WTC11 (cell line): ENCODE measurements around the gene CHAC1. TPM values are rescaled to one million over a fixed set of nuclear protein-coding genes. Genes with fewer than 3 reads are reported as not detected.

ENCODE experiments used
- CREM ChIP-seq: sonication (generic); formaldehyde crosslinking; IDR thresholded peaks from 2 replicates; pipeline ENCODE4 v1.8.1; 2022; ENCODE audit warnings: mild to moderate bottlenecking, missing genetic modification reagents, moderate library complexity
- ETV6 ChIP-seq: sonication (generic); formaldehyde crosslinking; IDR thresholded peaks from 2 replicates; pipeline ENCODE4 v1.8.1; 2022; ENCODE audit warnings: mild to moderate bottlenecking, missing genetic modification reagents
- FOXK1 ChIP-seq: sonication (generic); formaldehyde crosslinking; IDR thresholded peaks from 2 replicates; pipeline ENCODE4 v1.8.0; 2022; ENCODE audit warnings: mild to moderate bottlenecking, moderate library complexity, missing genetic modification reagents
- GABPB1 ChIP-seq: sonication (generic); formaldehyde crosslinking; IDR thresholded peaks from 2 replicates; pipeline ENCODE4 v1.8.1; 2023; ENCODE audit warnings: mild to moderate bottlenecking, missing genetic modification reagents
- HMGA2 ChIP-seq: fragments of 250-450 bp; sonication (Bioruptor Pico); IDR thresholded peaks from 2 replicates; pipeline ENCODE4 v1.4.0; 2021; ENCODE audit warnings: mild to moderate bottlenecking, moderate library complexity
- JAZF1 ChIP-seq: fragments of 250-450 bp; sonication (Bioruptor Pico); IDR thresholded peaks from 2 replicates; pipeline ENCODE4 v1.9.0; 2021; ENCODE audit warnings: moderate library complexity, mild to moderate bottlenecking, inconsistent platforms
- JUN ChIP-seq: sonication (generic); formaldehyde crosslinking; IDR thresholded peaks from 2 replicates; pipeline ENCODE4 v1.8.0; 2023; ENCODE audit warnings: mild to moderate bottlenecking, missing genetic modification reagents
- MXD4 ChIP-seq: fragments of 250-450 bp; sonication (Bioruptor Pico); IDR thresholded peaks from 2 replicates; pipeline ENCODE4 v1.8.0; 2021; ENCODE audit warnings: mild to moderate bottlenecking, moderate library complexity, borderline replicate concordance
- MYBL2 ChIP-seq: sonication (generic); formaldehyde crosslinking; IDR thresholded peaks from 2 replicates; pipeline ENCODE4 v1.8.1; 2023; ENCODE audit warnings: mild to moderate bottlenecking, moderate library complexity, missing genetic modification reagents
- NFE2L1 ChIP-seq: sonication (generic); formaldehyde crosslinking; IDR thresholded peaks from 2 replicates; pipeline ENCODE4 v1.8.1; 2023; ENCODE audit warnings: missing genetic modification reagents
- NR1H2 ChIP-seq: sonication (generic); formaldehyde crosslinking; IDR thresholded peaks from 2 replicates; pipeline ENCODE4 v1.9.0; 2021; ENCODE audit warnings: mild to moderate bottlenecking, moderate library complexity, missing genetic modification reagents
- PRRX2 ChIP-seq: fragments of 250-450 bp; sonication (Bioruptor Pico); IDR thresholded peaks from 2 replicates; pipeline ENCODE4 v1.8.0; 2021; ENCODE audit warnings: mild to moderate bottlenecking
- SMAD4 ChIP-seq: sonication (generic); formaldehyde crosslinking; IDR thresholded peaks from 2 replicates; pipeline ENCODE4 v1.8.0; 2022; ENCODE audit warnings: mild to moderate bottlenecking, missing genetic modification reagents
- SP1 ChIP-seq: sonication (generic); formaldehyde crosslinking; conservative IDR thresholded peaks from 2 replicates; pipeline ENCODE4 v1.8.1; 2022; ENCODE audit warnings: missing genetic modification reagents
- TEAD1 ChIP-seq: sonication (generic); formaldehyde crosslinking; IDR thresholded peaks from 2 replicates; pipeline ENCODE4 v1.8.0; 2022; ENCODE audit warnings: mild to moderate bottlenecking, missing genetic modification reagents
- ZBTB21 ChIP-seq: sonication (generic); formaldehyde crosslinking; IDR thresholded peaks from 2 replicates; pipeline ENCODE4 v1.8.1; 2023; ENCODE audit warnings: mild to moderate bottlenecking, missing genetic modification reagents, borderline replicate concordance
- ZNF232 ChIP-seq: sonication (generic); formaldehyde crosslinking; IDR thresholded peaks from 2 replicates; pipeline ENCODE4 v1.8.0; 2022; ENCODE audit warnings: mild to moderate bottlenecking, missing genetic modification reagents
- total RNA-seq: library from RNA; stranded (reverse); gene quantifications from 3 replicates; pipeline ENCODE4 v1.2.3, GENCODE V29; 2021
- TF ChIP-seq, protein P1 (sequence below): sonication (generic); formaldehyde crosslinking; IDR thresholded peaks from 2 replicates; pipeline ENCODE4 v1.8.0; 2022; ENCODE audit warnings: missing genetic modification reagents
- TF ChIP-seq, protein P2 (sequence below): fragments of 250-450 bp; sonication (Bioruptor Pico); IDR thresholded peaks from 2 replicates; pipeline ENCODE4 v1.9.0; 2021; ENCODE audit warnings: mild to moderate bottlenecking
- TF ChIP-seq, protein P3 (sequence below): sonication (generic); formaldehyde crosslinking; IDR thresholded peaks from 2 replicates; pipeline ENCODE4 v1.8.1; 2023; ENCODE audit warnings: mild to moderate bottlenecking, missing genetic modification reagents, borderline replicate concordance
- TF ChIP-seq, protein P4 (sequence below): sonication (generic); formaldehyde crosslinking; IDR thresholded peaks from 2 replicates; pipeline ENCODE4 v1.8.1; 2023; ENCODE audit warnings: mild to moderate bottlenecking, missing genetic modification reagents, moderate library complexity
- TF ChIP-seq, protein P5 (sequence below): sonication (generic); formaldehyde crosslinking; IDR thresholded peaks from 2 replicates; pipeline ENCODE4 v1.8.1; 2023; ENCODE audit warnings: mild to moderate bottlenecking, missing genetic modification reagents
- TF ChIP-seq, protein P6 (sequence below): sonication (generic); formaldehyde crosslinking; IDR thresholded peaks from 2 replicates; pipeline ENCODE4 v1.8.1; 2022; ENCODE audit warnings: low read depth, missing genetic modification reagents, borderline replicate concordance
- TF ChIP-seq, protein P7 (sequence below): sonication (generic); formaldehyde crosslinking; IDR thresholded peaks from 2 replicates; pipeline ENCODE4 v1.8.0; 2022; ENCODE audit warnings: mild to moderate bottlenecking, missing genetic modification reagents
- TF ChIP-seq, protein P8 (sequence below): sonication (generic); formaldehyde crosslinking; IDR thresholded peaks from 2 replicates; pipeline ENCODE4 v1.8.1; 2022; ENCODE audit warnings: low read depth, mild to moderate bottlenecking, moderate library complexity, missing genetic modification reagents, borderline replicate concordance

CHAC1 gene
- total RNA-seq, 1 experiment from 2014 or later: 31.0 TPM

DNA sequence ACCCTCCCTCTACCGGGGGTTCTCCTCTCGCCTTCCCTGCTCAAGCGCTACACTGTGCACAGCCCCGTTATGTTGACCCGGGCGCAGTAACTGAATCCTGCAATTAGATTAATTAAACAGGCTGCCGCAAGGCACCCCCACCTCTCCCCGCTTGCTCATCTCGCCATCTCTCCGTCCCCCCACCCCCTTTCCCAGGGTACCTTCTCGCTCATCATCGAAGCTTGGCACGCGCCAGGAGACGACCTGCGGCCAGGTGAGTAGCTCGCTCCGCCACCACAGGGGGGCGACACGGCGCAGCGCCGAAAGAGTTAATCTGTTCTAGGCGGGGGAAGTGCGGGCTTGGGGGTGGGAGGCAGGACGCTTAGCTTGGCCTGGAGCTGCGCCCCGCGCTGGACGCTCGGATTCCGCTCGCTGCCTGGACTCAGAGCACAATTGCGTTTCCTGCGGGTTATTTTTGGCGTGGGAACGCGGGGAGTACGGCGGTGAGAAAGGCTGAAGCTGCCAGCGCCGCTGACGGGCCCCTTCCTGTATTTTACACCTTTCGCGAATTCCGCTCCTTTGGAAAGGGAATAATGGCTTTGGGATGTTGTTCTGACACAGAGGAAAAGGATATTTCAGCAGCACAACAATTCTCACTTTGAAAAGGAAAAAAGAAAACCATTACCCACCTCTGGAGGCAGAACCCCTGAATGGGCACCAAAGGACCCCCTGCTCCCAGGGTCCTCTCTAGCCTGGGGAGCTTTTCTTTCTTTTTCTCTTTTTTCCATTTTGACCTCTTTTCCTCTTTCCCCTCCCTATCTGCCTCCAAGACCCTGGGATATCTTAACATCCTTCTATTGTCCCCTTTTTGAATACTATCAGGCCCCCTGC lies 22.6 kb upstream of the CHAC1 start (continued):
- TF ChIP-seq, protein P1, sequence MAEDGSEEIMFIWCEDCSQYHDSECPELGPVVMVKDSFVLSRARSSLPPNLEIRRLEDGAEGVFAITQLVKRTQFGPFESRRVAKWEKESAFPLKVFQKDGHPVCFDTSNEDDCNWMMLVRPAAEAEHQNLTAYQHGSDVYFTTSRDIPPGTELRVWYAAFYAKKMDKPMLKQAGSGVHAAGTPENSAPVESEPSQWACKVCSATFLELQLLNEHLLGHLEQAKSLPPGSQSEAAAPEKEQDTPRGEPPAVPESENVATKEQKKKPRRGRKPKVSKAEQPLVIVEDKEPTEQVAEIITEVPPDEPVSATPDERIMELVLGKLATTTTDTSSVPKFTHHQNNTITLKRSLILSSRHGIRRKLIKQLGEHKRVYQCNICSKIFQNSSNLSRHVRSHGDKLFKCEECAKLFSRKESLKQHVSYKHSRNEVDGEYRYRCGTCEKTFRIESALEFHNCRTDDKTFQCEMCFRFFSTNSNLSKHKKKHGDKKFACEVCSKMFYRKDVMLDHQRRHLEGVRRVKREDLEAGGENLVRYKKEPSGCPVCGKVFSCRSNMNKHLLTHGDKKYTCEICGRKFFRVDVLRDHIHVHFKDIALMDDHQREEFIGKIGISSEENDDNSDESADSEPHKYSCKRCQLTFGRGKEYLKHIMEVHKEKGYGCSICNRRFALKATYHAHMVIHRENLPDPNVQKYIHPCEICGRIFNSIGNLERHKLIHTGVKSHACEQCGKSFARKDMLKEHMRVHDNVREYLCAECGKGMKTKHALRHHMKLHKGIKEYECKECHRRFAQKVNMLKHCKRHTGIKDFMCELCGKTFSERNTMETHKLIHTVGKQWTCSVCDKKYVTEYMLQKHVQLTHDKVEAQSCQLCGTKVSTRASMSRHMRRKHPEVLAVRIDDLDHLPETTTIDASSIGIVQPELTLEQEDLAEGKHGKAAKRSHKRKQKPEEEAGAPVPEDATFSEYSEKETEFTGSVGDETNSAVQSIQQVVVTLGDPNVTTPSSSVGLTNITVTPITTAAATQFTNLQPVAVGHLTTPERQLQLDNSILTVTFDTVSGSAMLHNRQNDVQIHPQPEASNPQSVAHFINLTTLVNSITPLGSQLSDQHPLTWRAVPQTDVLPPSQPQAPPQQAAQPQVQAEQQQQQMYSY (CRISPR knock-in tag): no peak
- TF ChIP-seq MYBL2 (0 out of 2 replicates have a peak, but pooled peaks have one; percentile 27), SP1 (CRISPR knock-in tag) (peak; percentile 64), FOXK1 (peak; percentile 63; the same call in 1 of the 2 replicates), HMGA2 (CRISPR knock-in tag) (no peak), ZBTB21 (CRISPR knock-in tag) (0 out of 2 replicates have a peak, but pooled peaks have one; percentile 32), GABPB1 (CRISPR knock-in tag) (no peak), NFE2L1 (0 out of 2 replicates have a peak, but pooled peaks have one; percentile 21), NR1H2 (CRISPR knock-in tag) (no peak), TEAD1 (CRISPR knock-in tag) (peak; percentile 33; the same call in 1 of the 2 replicates), SMAD4 (CRISPR knock-in tag) (no peak), CREM (CRISPR knock-in tag) (no peak), ETV6 (CRISPR knock-in tag) (peak; percentile 52; the same call in 1 of the 2 replicates), ZNF232 (CRISPR knock-in tag) (peak; percentile 52; the same call in 1 of the 2 replicates), MXD4 (CRISPR knock-in tag) (no peak), PRRX2 (CRISPR knock-in tag) (no peak), JAZF1 (CRISPR knock-in tag) (no peak), JUN (no peak)
- TF ChIP-seq, protein P2, sequence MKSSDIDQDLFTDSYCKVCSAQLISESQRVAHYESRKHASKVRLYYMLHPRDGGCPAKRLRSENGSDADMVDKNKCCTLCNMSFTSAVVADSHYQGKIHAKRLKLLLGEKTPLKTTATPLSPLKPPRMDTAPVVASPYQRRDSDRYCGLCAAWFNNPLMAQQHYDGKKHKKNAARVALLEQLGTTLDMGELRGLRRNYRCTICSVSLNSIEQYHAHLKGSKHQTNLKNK (CRISPR knock-in tag): no peak
- TF ChIP-seq, protein P3, sequence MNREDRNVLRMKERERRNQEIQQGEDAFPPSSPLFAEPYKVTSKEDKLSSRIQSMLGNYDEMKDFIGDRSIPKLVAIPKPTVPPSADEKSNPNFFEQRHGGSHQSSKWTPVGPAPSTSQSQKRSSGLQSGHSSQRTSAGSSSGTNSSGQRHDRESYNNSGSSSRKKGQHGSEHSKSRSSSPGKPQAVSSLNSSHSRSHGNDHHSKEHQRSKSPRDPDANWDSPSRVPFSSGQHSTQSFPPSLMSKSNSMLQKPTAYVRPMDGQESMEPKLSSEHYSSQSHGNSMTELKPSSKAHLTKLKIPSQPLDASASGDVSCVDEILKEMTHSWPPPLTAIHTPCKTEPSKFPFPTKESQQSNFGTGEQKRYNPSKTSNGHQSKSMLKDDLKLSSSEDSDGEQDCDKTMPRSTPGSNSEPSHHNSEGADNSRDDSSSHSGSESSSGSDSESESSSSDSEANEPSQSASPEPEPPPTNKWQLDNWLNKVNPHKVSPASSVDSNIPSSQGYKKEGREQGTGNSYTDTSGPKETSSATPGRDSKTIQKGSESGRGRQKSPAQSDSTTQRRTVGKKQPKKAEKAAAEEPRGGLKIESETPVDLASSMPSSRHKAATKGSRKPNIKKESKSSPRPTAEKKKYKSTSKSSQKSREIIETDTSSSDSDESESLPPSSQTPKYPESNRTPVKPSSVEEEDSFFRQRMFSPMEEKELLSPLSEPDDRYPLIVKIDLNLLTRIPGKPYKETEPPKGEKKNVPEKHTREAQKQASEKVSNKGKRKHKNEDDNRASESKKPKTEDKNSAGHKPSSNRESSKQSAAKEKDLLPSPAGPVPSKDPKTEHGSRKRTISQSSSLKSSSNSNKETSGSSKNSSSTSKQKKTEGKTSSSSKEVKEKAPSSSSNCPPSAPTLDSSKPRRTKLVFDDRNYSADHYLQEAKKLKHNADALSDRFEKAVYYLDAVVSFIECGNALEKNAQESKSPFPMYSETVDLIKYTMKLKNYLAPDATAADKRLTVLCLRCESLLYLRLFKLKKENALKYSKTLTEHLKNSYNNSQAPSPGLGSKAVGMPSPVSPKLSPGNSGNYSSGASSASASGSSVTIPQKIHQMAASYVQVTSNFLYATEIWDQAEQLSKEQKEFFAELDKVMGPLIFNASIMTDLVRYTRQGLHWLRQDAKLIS: no peak
- TF ChIP-seq, protein P4, sequence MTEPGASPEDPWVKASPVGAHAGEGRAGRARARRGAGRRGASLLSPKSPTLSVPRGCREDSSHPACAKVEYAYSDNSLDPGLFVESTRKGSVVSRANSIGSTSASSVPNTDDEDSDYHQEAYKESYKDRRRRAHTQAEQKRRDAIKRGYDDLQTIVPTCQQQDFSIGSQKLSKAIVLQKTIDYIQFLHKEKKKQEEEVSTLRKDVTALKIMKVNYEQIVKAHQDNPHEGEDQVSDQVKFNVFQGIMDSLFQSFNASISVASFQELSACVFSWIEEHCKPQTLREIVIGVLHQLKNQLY (CRISPR knock-in tag): no peak
- TF ChIP-seq, protein P5, sequence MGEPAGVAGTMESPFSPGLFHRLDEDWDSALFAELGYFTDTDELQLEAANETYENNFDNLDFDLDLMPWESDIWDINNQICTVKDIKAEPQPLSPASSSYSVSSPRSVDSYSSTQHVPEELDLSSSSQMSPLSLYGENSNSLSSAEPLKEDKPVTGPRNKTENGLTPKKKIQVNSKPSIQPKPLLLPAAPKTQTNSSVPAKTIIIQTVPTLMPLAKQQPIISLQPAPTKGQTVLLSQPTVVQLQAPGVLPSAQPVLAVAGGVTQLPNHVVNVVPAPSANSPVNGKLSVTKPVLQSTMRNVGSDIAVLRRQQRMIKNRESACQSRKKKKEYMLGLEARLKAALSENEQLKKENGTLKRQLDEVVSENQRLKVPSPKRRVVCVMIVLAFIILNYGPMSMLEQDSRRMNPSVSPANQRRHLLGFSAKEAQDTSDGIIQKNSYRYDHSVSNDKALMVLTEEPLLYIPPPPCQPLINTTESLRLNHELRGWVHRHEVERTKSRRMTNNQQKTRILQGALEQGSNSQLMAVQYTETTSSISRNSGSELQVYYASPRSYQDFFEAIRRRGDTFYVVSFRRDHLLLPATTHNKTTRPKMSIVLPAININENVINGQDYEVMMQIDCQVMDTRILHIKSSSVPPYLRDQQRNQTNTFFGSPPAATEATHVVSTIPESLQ (CRISPR knock-in tag): no peak
- TF ChIP-seq, protein P6, sequence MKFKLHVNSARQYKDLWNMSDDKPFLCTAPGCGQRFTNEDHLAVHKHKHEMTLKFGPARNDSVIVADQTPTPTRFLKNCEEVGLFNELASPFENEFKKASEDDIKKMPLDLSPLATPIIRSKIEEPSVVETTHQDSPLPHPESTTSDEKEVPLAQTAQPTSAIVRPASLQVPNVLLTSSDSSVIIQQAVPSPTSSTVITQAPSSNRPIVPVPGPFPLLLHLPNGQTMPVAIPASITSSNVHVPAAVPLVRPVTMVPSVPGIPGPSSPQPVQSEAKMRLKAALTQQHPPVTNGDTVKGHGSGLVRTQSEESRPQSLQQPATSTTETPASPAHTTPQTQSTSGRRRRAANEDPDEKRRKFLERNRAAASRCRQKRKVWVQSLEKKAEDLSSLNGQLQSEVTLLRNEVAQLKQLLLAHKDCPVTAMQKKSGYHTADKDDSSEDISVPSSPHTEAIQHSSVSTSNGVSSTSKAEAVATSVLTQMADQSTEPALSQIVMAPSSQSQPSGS (CRISPR knock-in tag): no peak
- TF ChIP-seq, protein P7, sequence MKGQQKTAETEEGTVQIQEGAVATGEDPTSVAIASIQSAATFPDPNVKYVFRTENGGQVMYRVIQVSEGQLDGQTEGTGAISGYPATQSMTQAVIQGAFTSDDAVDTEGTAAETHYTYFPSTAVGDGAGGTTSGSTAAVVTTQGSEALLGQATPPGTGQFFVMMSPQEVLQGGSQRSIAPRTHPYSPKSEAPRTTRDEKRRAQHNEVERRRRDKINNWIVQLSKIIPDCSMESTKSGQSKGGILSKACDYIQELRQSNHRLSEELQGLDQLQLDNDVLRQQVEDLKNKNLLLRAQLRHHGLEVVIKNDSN (CRISPR knock-in tag): peak; percentile 52
- TF ChIP-seq, protein P8, sequence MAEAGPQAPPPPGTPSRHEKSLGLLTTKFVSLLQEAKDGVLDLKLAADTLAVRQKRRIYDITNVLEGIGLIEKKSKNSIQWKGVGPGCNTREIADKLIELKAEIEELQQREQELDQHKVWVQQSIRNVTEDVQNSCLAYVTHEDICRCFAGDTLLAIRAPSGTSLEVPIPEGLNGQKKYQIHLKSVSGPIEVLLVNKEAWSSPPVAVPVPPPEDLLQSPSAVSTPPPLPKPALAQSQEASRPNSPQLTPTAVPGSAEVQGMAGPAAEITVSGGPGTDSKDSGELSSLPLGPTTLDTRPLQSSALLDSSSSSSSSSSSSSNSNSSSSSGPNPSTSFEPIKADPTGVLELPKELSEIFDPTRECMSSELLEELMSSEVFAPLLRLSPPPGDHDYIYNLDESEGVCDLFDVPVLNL (CRISPR knock-in tag): no peak
